ENCODE measurements around the gene DUSP2.

DUSP2 gene

GRCh38 chr2:96131152-96131812 lies 14.0 kb downstream of the DUSP2 start:
- peak; percentile 47 to 58 for DNase-seq

- DNase-seq: no peak
Measured at GRCh38 chr2:96130483-96130882, 14.8 kb downstream of the DUSP2 start.

- DNase-seq: no peak
Measured at GRCh38 chr2:96129528-96130120, 15.6 kb downstream of the DUSP2 start.

GRCh38 chr2:96128456-96128855 lies 16.8 kb downstream of the DUSP2 start:
- no peak for DNase-seq

DNA sequence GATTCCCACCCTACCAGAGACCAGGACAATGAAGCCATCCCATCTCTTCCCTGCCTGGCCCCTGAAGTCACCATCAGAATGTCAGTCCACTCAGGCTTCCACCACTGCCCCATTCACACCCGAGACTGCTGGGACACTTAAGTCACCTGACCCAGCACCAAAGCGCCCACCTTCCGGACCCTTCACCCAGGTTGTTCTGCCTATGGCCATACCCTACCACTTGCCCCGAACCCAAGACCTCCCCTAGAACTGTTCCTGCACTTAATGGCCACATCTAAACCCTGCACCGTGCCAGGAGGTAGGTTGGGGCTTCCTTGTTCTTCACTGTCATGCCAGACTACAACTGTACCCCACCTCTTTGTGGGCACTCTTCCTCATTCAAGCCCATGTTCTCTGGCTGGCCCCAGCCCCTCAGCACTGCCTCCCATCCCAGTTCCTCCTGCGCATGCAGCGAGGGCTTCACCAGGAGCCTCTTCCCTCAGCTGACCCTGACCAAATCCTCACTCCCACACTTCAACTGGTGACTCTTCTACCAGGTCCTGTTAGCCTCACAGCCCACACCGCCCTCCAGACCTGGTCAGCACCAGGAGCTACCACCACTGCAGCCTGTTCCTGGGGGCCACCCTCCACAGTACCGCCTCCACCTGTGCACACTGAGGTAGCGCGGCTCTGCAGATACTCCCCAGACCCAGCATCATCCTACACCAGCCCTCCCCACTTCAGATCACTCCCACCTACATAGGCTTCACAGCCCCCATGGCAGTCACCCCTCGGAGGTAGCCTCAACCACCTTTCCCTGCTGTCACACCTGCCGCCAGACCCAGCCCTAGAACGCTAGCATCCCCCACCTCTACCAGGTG lies 20.6 kb downstream of the DUSP2 start:
- no peak for DNase-seq

DNA sequence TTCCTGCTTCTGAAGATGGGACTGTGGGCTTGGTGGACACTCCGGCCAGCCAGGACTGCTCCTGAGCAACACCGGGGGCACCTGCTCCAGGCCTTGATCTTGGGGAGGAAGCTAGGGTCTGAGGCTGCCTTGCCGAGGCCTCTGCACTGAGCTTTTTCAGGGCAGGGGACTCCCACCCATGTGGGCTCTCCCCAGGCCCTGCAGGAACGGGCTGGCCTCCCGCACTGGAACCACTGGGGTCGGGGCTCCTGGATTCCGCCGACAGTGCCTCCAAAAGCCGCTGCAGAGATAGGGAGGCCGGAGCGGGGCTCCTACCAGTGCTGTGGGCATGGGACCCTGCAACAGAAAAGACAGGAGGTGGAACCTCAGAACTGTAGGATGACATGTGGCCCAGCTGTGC lies 21.3 kb downstream of the DUSP2 start:
- DNase-seq: no peak

- DNase-seq: no peak
Measured at GRCh38 chr2:96123290-96123689, 21.9 kb downstream of the DUSP2 start.

GRCh38 chr2:96122391-96122790 lies 22.8 kb downstream of the DUSP2 start:
- DNase-seq: no peak

DNA sequence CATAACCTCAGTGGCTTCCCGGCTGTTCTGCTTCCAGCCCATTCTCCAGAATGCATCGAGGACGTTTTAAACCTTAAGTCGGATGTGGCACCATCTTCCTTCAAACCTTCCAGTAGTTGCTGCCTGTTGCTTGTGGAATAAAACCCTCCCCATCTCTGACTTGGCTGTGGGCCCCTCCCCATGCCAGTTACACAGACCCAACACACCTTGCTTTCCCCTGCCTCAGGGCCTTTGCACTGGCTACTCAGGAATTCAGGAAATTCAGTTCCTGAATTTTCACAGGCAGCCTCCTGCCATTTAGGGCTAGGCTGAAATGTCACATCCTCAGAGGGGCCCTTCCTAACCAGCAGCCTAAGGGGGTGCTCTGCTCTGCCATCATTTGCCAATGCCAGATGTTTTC lies 23.8 kb downstream of the DUSP2 start:
- DNase-seq: no peak

- DNase-seq: no peak
Measured at GRCh38 chr2:96120991-96121390, 24.2 kb downstream of the DUSP2 start.

GRCh38 chr2:96120091-96120720 lies 25.0 kb downstream of the DUSP2 start:
- DNase-seq: no peak

GRCh38 chr2:96119389-96119751 lies 25.9 kb downstream of the DUSP2 start:
- no peak for DNase-seq

DNA sequence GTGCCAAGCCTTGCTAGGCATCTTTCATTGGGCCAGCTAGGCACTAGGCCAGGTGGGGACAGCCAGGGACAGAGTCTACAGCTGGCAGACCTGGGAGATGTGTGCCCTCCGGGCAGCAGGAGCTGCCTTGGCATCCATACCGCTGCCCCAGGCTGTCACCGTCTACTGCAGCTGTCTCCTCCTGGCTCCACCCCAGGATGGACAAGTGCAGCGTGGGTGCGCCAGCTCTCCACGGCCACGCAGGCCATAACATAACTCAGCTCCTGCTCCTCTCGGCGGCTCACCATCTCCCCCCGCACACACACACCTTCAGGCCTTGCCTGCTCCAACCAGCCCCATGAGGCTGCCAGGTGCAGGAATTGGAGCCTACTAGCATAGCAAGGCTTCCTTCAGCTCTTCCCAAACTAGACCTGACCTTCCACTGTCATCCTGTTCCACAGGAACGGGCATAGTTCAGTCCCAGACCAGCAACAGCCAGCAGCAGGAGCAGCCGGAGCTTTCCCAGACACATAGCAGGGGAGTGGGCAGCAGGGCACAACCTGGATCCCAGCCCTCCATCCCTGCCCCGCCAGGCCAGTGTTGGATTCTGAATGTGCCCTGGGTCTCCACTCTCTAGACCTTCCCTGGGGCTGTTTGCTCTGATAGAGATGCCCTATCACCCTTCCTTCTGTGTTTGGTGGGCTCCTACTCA lies 26.4 kb downstream of the DUSP2 start:
- no peak for DNase-seq

DNA sequence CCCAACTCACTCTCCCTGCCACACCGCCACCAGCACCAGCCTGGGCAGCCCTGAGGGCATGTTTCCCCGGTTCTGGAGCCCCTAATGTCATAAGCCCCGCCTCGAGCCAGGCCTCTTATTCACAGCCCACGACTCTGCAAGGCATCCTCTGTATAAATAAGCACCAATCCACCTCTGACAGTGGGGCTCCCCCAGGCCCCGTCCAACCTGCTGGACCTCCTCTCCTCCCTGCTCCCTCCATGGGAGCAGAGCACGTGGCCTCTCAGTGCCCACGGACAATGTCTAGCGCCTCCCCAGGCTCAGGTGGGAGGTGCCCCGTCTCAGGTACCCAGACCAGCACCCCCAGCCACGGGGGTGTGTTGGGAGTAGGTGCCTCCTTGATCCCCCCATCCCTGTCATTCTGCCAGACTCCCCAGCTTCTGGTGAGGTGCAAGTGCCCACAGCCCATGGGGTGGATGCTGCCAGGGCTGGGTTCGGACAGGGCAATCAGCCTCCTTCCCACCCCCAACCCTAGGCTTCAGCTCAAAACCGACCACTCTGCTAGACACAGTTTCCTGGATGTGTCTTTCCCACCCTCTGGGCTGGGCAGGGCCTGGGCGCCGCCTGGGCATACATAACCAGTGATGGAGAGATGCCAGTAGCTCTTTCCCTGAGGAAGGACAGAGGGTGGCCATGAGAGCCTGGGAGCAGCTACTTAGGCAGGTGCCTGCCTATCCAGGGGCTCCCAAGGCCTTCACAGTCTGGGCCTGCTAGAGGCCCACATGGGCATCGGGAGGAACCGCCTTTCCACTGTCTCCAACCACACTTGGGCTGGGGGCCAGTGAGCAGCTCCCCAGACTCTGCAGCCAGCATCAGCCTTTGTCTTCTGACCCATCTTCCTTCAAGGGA lies 27.3 kb downstream of the DUSP2 start:
- DNase-seq: no peak

GRCh38 chr2:96116879-96117533 lies 28.2 kb downstream of the DUSP2 start:
- peak; percentile 64 to 68 for DNase-seq

DNA sequence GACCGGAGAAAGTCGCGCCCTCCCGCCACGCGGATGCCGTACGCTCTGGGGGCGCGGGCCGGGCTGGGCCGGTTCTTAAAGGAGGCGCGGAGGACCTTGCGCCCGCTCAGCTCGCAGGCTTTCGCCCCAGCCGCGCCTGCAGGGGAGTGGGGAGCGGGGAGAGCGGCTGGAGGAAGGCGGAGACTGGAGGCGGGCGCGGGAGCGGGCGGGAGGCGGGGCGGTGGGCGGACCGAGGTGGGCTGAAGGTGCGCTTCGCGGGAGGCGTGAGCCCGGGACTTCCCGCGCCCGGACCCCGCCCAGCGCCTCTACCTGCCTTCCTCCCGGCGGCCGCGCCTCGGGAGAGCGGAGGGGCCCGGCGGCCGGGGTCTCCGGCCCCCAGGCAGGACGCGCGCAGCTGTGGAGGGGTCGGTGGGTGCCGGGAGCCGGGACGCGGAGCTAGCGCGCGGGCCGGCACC lies 28.8 kb downstream of the DUSP2 start, which contains the start of gene ADRA2B:
Gene ADRA2B (minus strand): TSS at position 148 of the 455 bp plus-strand sequence. CDS start 422 bp downstream, outside the sequence.
- peak; percentile 78 to 79 for DNase-seq

- DNase-seq: no peak
Measured at GRCh38 chr2:96115631-96116423, 29.4 kb downstream of the DUSP2 start.

GRCh38 chr2:96114903-96115581 lies 30.2 kb downstream of the DUSP2 start:
- no peak for DNase-seq

GRCh38 chr2:96114546-96114902 lies 30.7 kb downstream of the DUSP2 start:
- DNase-seq: no peak

DNA sequence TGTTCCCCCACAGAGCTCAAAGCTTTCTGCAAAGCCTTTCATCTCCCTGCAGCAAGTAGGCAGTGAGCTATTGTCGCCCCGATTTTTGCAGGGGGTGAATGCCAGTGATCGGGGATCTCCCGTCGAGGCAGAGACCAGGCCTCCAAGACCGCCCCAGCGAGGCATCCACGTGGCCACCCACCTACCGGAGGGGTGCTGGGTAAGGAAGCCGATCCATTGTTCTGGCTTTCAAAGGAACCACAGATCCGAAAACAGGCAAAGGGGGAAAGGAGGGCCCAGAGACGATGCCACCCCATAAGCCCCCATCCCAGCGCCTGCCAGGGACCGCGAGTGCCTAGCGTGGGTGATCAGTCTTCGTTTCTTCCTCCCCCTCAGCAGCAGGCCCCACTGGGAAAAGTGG lies 31.3 kb downstream of the DUSP2 start:
- no peak for DNase-seq

All from activated CD4-positive, alpha-beta T cell treated with anti-CD3 and anti-CD28 coated beads, Interleukin-2, amount 50 U/mL, for 48 hours (primary cell).